Keratinocyte (primary cell): ENCODE data around the gene SPDYC. TPM values are rescaled to one million over a fixed set of nuclear protein-coding genes. Genes with fewer than 3 reads are reported as not detected.

Experiments
- DNase-seq: peaks from one replicate; pipeline ENCODE4 v3.0.0-alpha.2; 2011; ENCODE audit warnings: low read depth, missing footprints, low spot score
- FAIRE-seq: peaks from 2 replicates; lab custom pipeline; 2011; peaks lifted over from hg19 to GRCh38; lab: Jason Lieb, UNC
- H2AFZ ChIP-seq: 2 replicates; pipeline ENCODE4 v1.6.0; 2012; ENCODE audit warnings: low read length, control low read depth, inconsistent platforms; ENCODE audit not compliant: control insufficient read depth
- H3K27ac ChIP-seq: 2 replicates; pipeline ENCODE4 v1.5.1; 2011; ENCODE audit warnings: low read length; ENCODE audit not compliant: control insufficient read depth, insufficient read depth
- H3K27me3 ChIP-seq: 3 replicates; pipeline ENCODE4 v1.6.0; 2011; ENCODE audit warnings: low read length; ENCODE audit not compliant: control insufficient read depth, insufficient read depth; ENCODE audit errors: extremely low read depth
- H3K36me3 ChIP-seq, 2 experiments: 2 replicates in 1 of 2; 3 replicates in 1 of 2; pipeline ENCODE4 v1.5.1; 2011; ENCODE audit warnings: low read length in 2 of 2, mild to moderate bottlenecking in 1 of 2; ENCODE audit not compliant: control insufficient read depth in 2 of 2, insufficient read depth in 2 of 2; ENCODE audit errors: extremely low read depth in 1 of 2
- H3K4me1 ChIP-seq: 3 replicates; pipeline ENCODE4 v1.5.1; 2011; ENCODE audit warnings: low read length; ENCODE audit not compliant: control insufficient read depth, insufficient read depth; ENCODE audit errors: extremely low read depth
- H3K4me2 ChIP-seq: 3 replicates; pipeline ENCODE4 v1.6.0; 2011; ENCODE audit warnings: low read depth, low read length; ENCODE audit not compliant: control insufficient read depth, insufficient read depth; ENCODE audit errors: extremely low read depth
- H3K4me3 ChIP-seq, 3 experiments: fragments of 200-600 bp in 1 of 3; sonication (generic) in 1 of 3; 2 replicates in 2 of 3; 3 replicates in 1 of 3; pipeline ENCODE4 v1.5.1; 2011 to 2016; ENCODE audit warnings: low read length in 3 of 3, mild to moderate bottlenecking in 3 of 3, control low read depth in 2 of 3, inconsistent platforms in 1 of 3, low read depth in 1 of 3, mixed read lengths in 1 of 3, mixed run types in 1 of 3, moderate library complexity in 1 of 3; ENCODE audit not compliant: control insufficient read depth in 2 of 3, insufficient read depth in 2 of 3; ENCODE audit errors: extremely low read depth in 1 of 3
- H3K79me2 ChIP-seq: 2 replicates; pipeline ENCODE4 v1.6.0; 2012; ENCODE audit warnings: low read length; ENCODE audit not compliant: control insufficient read depth, insufficient read depth
- H3K9ac ChIP-seq: 3 replicates; pipeline ENCODE4 v1.6.0; 2011; ENCODE audit warnings: low read length; ENCODE audit not compliant: control insufficient read depth, insufficient read depth; ENCODE audit errors: extremely low read depth
- H3K9me1 ChIP-seq: 3 replicates; pipeline ENCODE4 v1.6.0; 2011; ENCODE audit warnings: low read length; ENCODE audit not compliant: control insufficient read depth, insufficient read depth; ENCODE audit errors: extremely low read depth
- H3K9me3 ChIP-seq: 2 replicates; pipeline ENCODE4 v1.5.1; 2012; ENCODE audit warnings: low read depth, low read length; ENCODE audit not compliant: control insufficient read depth
- H4K20me1 ChIP-seq: 3 replicates; pipeline ENCODE4 v1.6.0; 2011; ENCODE audit warnings: low read length; ENCODE audit not compliant: control insufficient read depth, insufficient read depth; ENCODE audit errors: extremely low read depth
- CTCF ChIP-seq, 3 experiments: IDR thresholded peaks in 1 of 3; conservative IDR thresholded peaks in 1 of 3; optimal IDR thresholded peaks in 1 of 3; 2 replicates in 2 of 3; 3 replicates in 1 of 3; pipeline versions ENCODE3 to v1.5.1; 2011; ENCODE audit warnings: low read length in 3 of 3, mild to moderate bottlenecking in 3 of 3, moderate library complexity in 2 of 3, control low read depth in 1 of 3, inconsistent platforms in 1 of 3; ENCODE audit not compliant: insufficient read depth in 2 of 3; ENCODE audit errors: extremely low read depth in 1 of 3
- EZH2 ChIP-seq: IDR thresholded peaks from one replicate; pipeline ENCODE4 v1.6.1; 2012; ENCODE audit warnings: inconsistent platforms, mild to moderate bottlenecking, low read length, moderate library complexity
- dilution Hi-C: fragments of 300-500 bp; cut with MboI; formaldehyde crosslinking; loops from one replicate; pipeline ENCODE4 v1.7.0; 2020; ENCODE audit warnings: low sequenced_read_pairs; ENCODE audit not compliant: extremely low pct_ligation_motif_present
- polyA plus RNA-seq, 5 experiments: library from polyadenylated mRNA; depleted of rRNA in 3 of 5; stranded (reverse) in 3 of 5; stranded (forward) in 1 of 5; unstranded in 1 of 5; fragments of >200 nt; gene quantifications; 1 replicate in 1 of 5; 2 replicates in 3 of 5; 3 replicates in 1 of 5; pipeline versions ENCODE4 v1.2.1 to v1.2.3, GENCODE V29; 2011 to 2012; ENCODE audit warnings: missing spikeins in 2 of 5, low read depth in 1 of 5, low replicate concordance in 1 of 5

The SPDYC gene
- polyA plus RNA-seq, 1 donor (not counting 4 experiments of a cell fraction or from before 2014, with no cell fraction given): not detected

- H3K4me1 ChIP-seq: no peaks in the 10 kb centered on the region
- no peak overlapping the region for H3K4me3 ChIP-seq
- no peaks in the 10 kb centered on the region for H3K9me1 ChIP-seq
- no peak overlapping the region for H2AFZ ChIP-seq
- dilution Hi-C loops: no loop called here
- H3K9ac ChIP-seq: no peak overlapping the region
- H4K20me1 ChIP-seq: peaks cover 5% of the 10 kb centered on the region
- DNase-seq (no peak), FAIRE-seq (no peak)
- no peaks in the 10 kb centered on the region for H3K9me3 ChIP-seq
- no peaks in the 10 kb centered on the region for H3K27me3 ChIP-seq
- TF ChIP-seq EZH2 (no peak), CTCF (optimal IDR thresholded peaks at IDR 0.05 in 1 of 3, IDR thresholded peaks at IDR 0.05 in 1 of 3, conservative IDR thresholded peaks at IDR 0.05 in 1 of 3; ENCODE audit: extremely low read depth in 1 of 3, insufficient read depth in 2 of 3, low read length in 3 of 3) (no peak)
- H3K4me2 ChIP-seq: no peak overlapping the region
- peaks cover 16 to 29% of the 10 kb centered on the region in 2 experiments for H3K36me3 ChIP-seq
- no peak overlapping the region for H3K27ac ChIP-seq
- peaks cover 60% of the 10 kb centered on the region for H3K79me2 ChIP-seq
Measured at GRCh38 chr11:65194564-65194963, 24.5 kb downstream of the SPDYC start.

DNA sequence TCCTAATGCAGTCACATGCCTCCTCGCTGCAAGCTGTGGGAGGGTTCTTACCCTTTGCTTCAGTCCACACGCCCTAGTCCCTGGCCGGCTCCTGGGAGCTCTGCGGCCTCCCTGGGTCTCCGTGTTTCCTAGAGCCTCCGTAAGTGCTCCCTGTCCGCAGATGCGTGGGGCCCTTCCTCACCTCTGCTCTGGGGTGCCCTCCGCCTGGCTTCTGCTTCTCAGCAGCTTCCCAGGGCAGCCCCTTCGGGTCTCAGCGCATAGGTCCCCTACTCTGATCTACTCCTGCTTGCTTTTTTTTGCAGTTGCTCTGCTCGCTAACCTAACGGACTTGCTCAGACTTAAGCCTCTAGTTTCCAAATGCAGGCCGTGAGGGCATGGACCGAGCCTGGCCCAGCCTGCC, 34.1 kb downstream of the SPDYC start:
- FAIRE-seq: no peak
- no peak for DNase-seq
- H3K9ac ChIP-seq: no peak overlapping the region
- TF ChIP-seq CTCF (optimal IDR thresholded peaks at IDR 0.05 in 1 of 3, IDR thresholded peaks at IDR 0.05 in 1 of 3, conservative IDR thresholded peaks at IDR 0.05 in 1 of 3; ENCODE audit: extremely low read depth in 1 of 3, insufficient read depth in 2 of 3, low read length in 3 of 3) (no peak), EZH2 (no peak)
- no peak overlapping the region for H3K27ac ChIP-seq
- H3K27me3 ChIP-seq: no peaks in the 10 kb centered on the region
- peaks cover 6% of the 10 kb centered on the region for H4K20me1 ChIP-seq
- H3K36me3 ChIP-seq: peaks cover 45 to 58% of the 10 kb centered on the region in 2 experiments
- H3K9me3 ChIP-seq: no peaks in the 10 kb centered on the region
- dilution Hi-C loops: no loop called here
- H3K4me2 ChIP-seq: no peak overlapping the region
- H3K79me2 ChIP-seq: peaks cover 4% of the 10 kb centered on the region
- H3K9me1 ChIP-seq: no peaks in the 10 kb centered on the region
- H3K4me1 ChIP-seq: no peaks in the 10 kb centered on the region
- no peak overlapping the region for H3K4me3 ChIP-seq
- no peak overlapping the region for H2AFZ ChIP-seq
